IMR-90 (cell line): ENCODE results near the gene AGPS. TPM values are rescaled to one million over a fixed set of nuclear protein-coding genes. Genes with fewer than 3 reads are reported as not detected.

Experiments
- ATAC-seq: fragments of 200-7000 bp; cut with Tn5 transposase; 2 replicates; pipeline ENCODE4 v1.9.1; 2020; ENCODE audit warnings: low read depth, mild to moderate bottlenecking, moderate library complexity
- BruUV-seq: library from RNA; stranded (reverse); fragments of 400-500 nt; replicated peaks from 2 replicates; lab custom pipeline; 2021; lab: Mats Ljungman, UMichigan
- CTCF ChIA-PET: fragments of 300-600 bp; formaldehyde crosslinking; extraction: SDS; loops from one replicate; lab custom pipeline; 2021; ENCODE audit warnings: antibody characterized with exemption; lab: Yijun Ruan, JAX
- POLR2A ChIA-PET: fragments of 300-600 bp; sonication (Branson Sonifier 250); formaldehyde crosslinking; loops from one replicate; lab custom pipeline; 2022; ENCODE audit warnings: antibody characterized with exemption; ENCODE audit not compliant: unreplicated experiment; lab: Charles Lee
- DNase-seq: peaks from one replicate; pipeline ENCODE4 v3.0.0; 2013
- H2AFZ ChIP-seq: replicated peaks from 2 replicates; pipeline ENCODE3; 2013; ENCODE audit warnings: low read length, mild to moderate bottlenecking; ENCODE audit not compliant: poor library complexity
- H2AK5ac ChIP-seq: 2 replicates; pipeline ENCODE4 v1.6.1; 2013; ENCODE audit warnings: low read depth, low read length, inconsistent platforms
- H2AK9ac ChIP-seq: replicated peaks from 2 replicates; pipeline ENCODE3; 2013; ENCODE audit warnings: mild to moderate bottlenecking, low read depth, low read length, moderate library complexity; ENCODE audit not compliant: poor library complexity
- H2BK120ac ChIP-seq: 2 replicates; pipeline ENCODE4 v1.6.1; 2013; ENCODE audit warnings: low read depth, low read length, inconsistent platforms
- H2BK15ac ChIP-seq: 3 replicates; pipeline ENCODE4 v1.6.1; 2013; ENCODE audit warnings: low read depth, low read length, inconsistent platforms
- H2BK20ac ChIP-seq: 2 replicates; pipeline ENCODE4 v1.6.1; 2013; ENCODE audit warnings: low read depth, mild to moderate bottlenecking, inconsistent platforms, low read length, moderate library complexity
- H2BK5ac ChIP-seq: 2 replicates; pipeline ENCODE4 v1.6.1; 2013; ENCODE audit warnings: mild to moderate bottlenecking, low read depth, low read length, inconsistent platforms; ENCODE audit not compliant: poor library complexity, severe bottlenecking
- H3K14ac ChIP-seq: replicated peaks from 2 replicates; pipeline ENCODE4 v1.6.1; 2013; ENCODE audit warnings: low read depth, low read length, inconsistent platforms
- H3K18ac ChIP-seq: 2 replicates; pipeline ENCODE4 v1.6.1; 2013; ENCODE audit warnings: low read depth, low read length, control low read depth
- H3K23ac ChIP-seq: 2 replicates; pipeline ENCODE4 v1.6.1; 2013; ENCODE audit warnings: low read depth, low read length, inconsistent platforms
- H3K27ac ChIP-seq: 2 replicates; pipeline ENCODE4 v1.5.1; 2013; ENCODE audit warnings: mild to moderate bottlenecking, control low read depth, low read length; ENCODE audit not compliant: insufficient read depth
- H3K27me3 ChIP-seq: 2 replicates; pipeline ENCODE4 v1.6.1; 2013; ENCODE audit warnings: low read length; ENCODE audit not compliant: control insufficient read depth, insufficient read depth
- H3K36me3 ChIP-seq: 2 replicates; pipeline ENCODE4 v1.6.1; 2013; ENCODE audit warnings: low read length, mixed read lengths; ENCODE audit not compliant: control insufficient read depth, insufficient read depth
- H3K4ac ChIP-seq: 2 replicates; pipeline ENCODE4 v1.6.1; 2013; ENCODE audit warnings: low read depth, low read length, inconsistent platforms
- H3K4me1 ChIP-seq: 2 replicates; pipeline ENCODE4 v1.6.1; 2013; ENCODE audit warnings: low read length, mixed read lengths; ENCODE audit not compliant: control insufficient read depth, insufficient read depth
- H3K4me2 ChIP-seq: 2 replicates; pipeline ENCODE4 v1.6.1; 2013; ENCODE audit warnings: low read depth, mild to moderate bottlenecking, control low read depth, low read length, moderate library complexity
- H3K4me3 ChIP-seq: 2 replicates; pipeline ENCODE4 v1.5.1; 2013; ENCODE audit warnings: low read depth, mild to moderate bottlenecking, control low read depth, low read length, moderate library complexity; ENCODE audit not compliant: insufficient read depth
- H3K56ac ChIP-seq: 2 replicates; pipeline ENCODE4 v1.6.1; 2013; ENCODE audit warnings: low read length, inconsistent platforms; ENCODE audit not compliant: insufficient read depth; ENCODE audit errors: extremely low read depth
- H3K79me1 ChIP-seq, 2 experiments: 2 replicates each; pipeline ENCODE4 v1.6.1; 2013; ENCODE audit warnings: low read length in 2 of 2, inconsistent platforms in 1 of 2, low read depth in 1 of 2
- H3K9ac ChIP-seq: 2 replicates; pipeline ENCODE4 v1.6.1; 2013; ENCODE audit warnings: low read depth, low read length, control low read depth
- H3K9me1 ChIP-seq: 2 replicates; pipeline ENCODE4 v1.6.1; 2013; ENCODE audit warnings: low read length, inconsistent platforms; ENCODE audit not compliant: insufficient read depth
- H3K9me3 ChIP-seq: 2 replicates; pipeline ENCODE4 v1.6.1; 2013; ENCODE audit warnings: low read length; ENCODE audit not compliant: control insufficient read depth, insufficient read depth
- H4K20me1 ChIP-seq: 2 replicates; pipeline ENCODE4 v1.6.1; 2013; ENCODE audit warnings: low read length, inconsistent platforms; ENCODE audit not compliant: insufficient read depth
- H4K5ac ChIP-seq: 2 replicates; pipeline ENCODE4 v1.6.1; 2013; ENCODE audit warnings: mild to moderate bottlenecking, low read depth, low read length, control low read depth
- H4K8ac ChIP-seq, 2 experiments: 2 replicates each; pipeline ENCODE4 v1.6.1; 2013; ENCODE audit warnings: low read depth in 2 of 2, low read length in 2 of 2, control low read depth in 1 of 2, inconsistent platforms in 1 of 2
- H4K91ac ChIP-seq: 2 replicates; pipeline ENCODE4 v1.6.1; 2013; ENCODE audit warnings: low read depth, low read length, inconsistent platforms; ENCODE audit not compliant: insufficient read depth
- BHLHE40 ChIP-seq: fragments of 150-350 bp; IDR thresholded peaks from 2 replicates; pipeline ENCODE4 v1.6.1; 2016; ENCODE audit warnings: mild to moderate bottlenecking, low read depth, low read length
- CTCF ChIP-seq: conservative IDR thresholded peaks from 2 replicates; pipeline ENCODE4 v1.5.1; 2012; ENCODE audit warnings: mild to moderate bottlenecking, low read depth, low read length, improper control_type of control experiment
- MAFK ChIP-seq: IDR thresholded peaks from 2 replicates; pipeline ENCODE4 v1.6.1; 2012; ENCODE audit warnings: low read depth, low read length, improper control_type of control experiment
- POLR2A ChIP-seq: IDR thresholded peaks from 2 replicates; pipeline ENCODE4 v1.6.1; 2012; ENCODE audit warnings: mild to moderate bottlenecking, low read depth, low read length
- RCOR1 ChIP-seq: IDR thresholded peaks from 2 replicates; pipeline ENCODE4 v1.6.1; 2012; ENCODE audit warnings: mild to moderate bottlenecking, low read length, improper control_type of control experiment; ENCODE audit not compliant: insufficient replicate concordance
- RFX5 ChIP-seq: IDR thresholded peaks from 2 replicates; pipeline ENCODE4 v1.8.0; 2012; ENCODE audit warnings: low read depth, mild to moderate bottlenecking, low read length, moderate library complexity
- SMC3 ChIP-seq: fragments of 150-350 bp; IDR thresholded peaks from 2 replicates; pipeline ENCODE4 v1.6.1; 2016; ENCODE audit warnings: low read depth, mild to moderate bottlenecking, antibody characterized with exemption, low read length, moderate library complexity
- dilution Hi-C: fragments of 300-500 bp; cut with HindIII; formaldehyde crosslinking; loops from one replicate; pipeline ENCODE4 v1.14.3; 2018; ENCODE audit warnings: low sequenced_read_pairs; ENCODE audit not compliant: unreplicated experiment
- in situ Hi-C: fragments of 300-500 bp; cut with MboI; formaldehyde crosslinking; loops from 3 replicates; pipeline ENCODE4 v1.14.3; 2019; ENCODE audit warnings: low sequenced_read_pairs, inconsistent platforms, mixed read lengths
- intact Hi-C: fragments of 100-400 bp; cut with micrococcal nuclease; formaldehyde crosslinking; loops from 2 replicates; pipeline ENCODE4 v1.10.0; 2022
- polyA plus RNA-seq, 3 experiments: library from polyadenylated mRNA; depleted of rRNA; stranded (reverse); fragments of >200 nt; gene quantifications; 2 replicates each; pipeline ENCODE4 v1.2.3, GENCODE V29; 2012; ENCODE audit warnings: low replicate concordance in 1 of 3
- total RNA-seq: library from RNA; depleted of rRNA; stranded (reverse); fragments of >200 nt; gene quantifications from 2 replicates; pipeline ENCODE4 v1.2.3, GENCODE V29; 2012
- TF ChIP-seq, protein P1 (sequence below): fragments of 150-350 bp; IDR thresholded peaks from 2 replicates; pipeline ENCODE4 v1.6.1; 2016; ENCODE audit warnings: low read depth, mild to moderate bottlenecking, low read length, moderate library complexity, borderline replicate concordance

AGPS gene
- total and polyA plus RNA-seq, 2 of the 4 experiments (the other 2 are of a cell fraction): 6.6 to 18.6 TPM

GRCh38 chr2:177535000-177535399, 142.4 kb downstream of the AGPS start:
- no peak overlapping the region for H3K14ac ChIP-seq
- H2BK20ac ChIP-seq: no peak overlapping the region
- H3K4me3 ChIP-seq: no peak overlapping the region
- H2AK9ac ChIP-seq: no peak overlapping the region
- H3K36me3 ChIP-seq: peaks cover 2% of the 10 kb centered on the region; the same call in 1 of the 2 replicates
- ChIA-PET CTCF (interaction anchor here (0.9 to 1.0 kb wide), 2 partner anchors 9 to 12 kb away, joined by 3 to 5 read pairs; no protein-coding TSS in a partner anchor), POLR2A (no interaction called here)
- no peak overlapping the region for H2BK120ac ChIP-seq
- in situ Hi-C loops: no loop called here
- dilution Hi-C loops: no loop called here
- H3K9me1 ChIP-seq: no peaks in the 10 kb centered on the region
- no peak overlapping the region for H3K18ac ChIP-seq
- H2BK5ac ChIP-seq: no peak overlapping the region
- ATAC-seq (no peak), DNase-seq (no peak)
- H3K4me2 ChIP-seq: no peak overlapping the region
- H4K91ac ChIP-seq: no peak overlapping the region
- TF ChIP-seq SMC3 (no peak), BHLHE40 (no peak), CTCF (no peak), RCOR1 (no peak), POLR2A (no peak), MAFK (no peak), RFX5 (no peak)
- TF ChIP-seq, protein P1, sequence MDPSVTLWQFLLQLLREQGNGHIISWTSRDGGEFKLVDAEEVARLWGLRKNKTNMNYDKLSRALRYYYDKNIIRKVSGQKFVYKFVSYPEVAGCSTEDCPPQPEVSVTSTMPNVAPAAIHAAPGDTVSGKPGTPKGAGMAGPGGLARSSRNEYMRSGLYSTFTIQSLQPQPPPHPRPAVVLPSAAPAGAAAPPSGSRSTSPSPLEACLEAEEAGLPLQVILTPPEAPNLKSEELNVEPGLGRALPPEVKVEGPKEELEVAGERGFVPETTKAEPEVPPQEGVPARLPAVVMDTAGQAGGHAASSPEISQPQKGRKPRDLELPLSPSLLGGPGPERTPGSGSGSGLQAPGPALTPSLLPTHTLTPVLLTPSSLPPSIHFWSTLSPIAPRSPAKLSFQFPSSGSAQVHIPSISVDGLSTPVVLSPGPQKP: no peak
- H4K5ac ChIP-seq: no peak overlapping the region
- no peak overlapping the region for H3K4ac ChIP-seq
- no peak overlapping the region for H3K9ac ChIP-seq
- no peaks in the 10 kb centered on the region for H3K4me1 ChIP-seq
- no peak overlapping the region for H3K27ac ChIP-seq
- BruUV-seq: no TSS peak
- no peaks in the 10 kb centered on the region; a peak in 1 of 4 replicates for H3K79me1 ChIP-seq
- H4K20me1 ChIP-seq: no peaks in the 10 kb centered on the region
- H2BK15ac ChIP-seq: no peak overlapping the region
- intact Hi-C loops: no loop called here
- H4K8ac ChIP-seq: no peak overlapping the region
- no peaks in the 10 kb centered on the region for H3K27me3 ChIP-seq
- H2AFZ ChIP-seq: no peak overlapping the region
- no peaks in the 10 kb centered on the region for H3K9me3 ChIP-seq
- no peak overlapping the region for H3K23ac ChIP-seq
- no peak overlapping the region for H3K56ac ChIP-seq
- H2AK5ac ChIP-seq: no peak overlapping the region
